Transverse colon (tissue), 4 donors: ENCODE measurements around the gene CDH24. TPM values are rescaled to one million over a fixed set of nuclear protein-coding genes. Genes with fewer than 3 reads are reported as not detected.

Source experiments
- DNase-seq: peaks from one replicate; pipeline ENCODE4 v3.0.0-alpha.2; 2019
- H3K27ac ChIP-seq, 4 donors: fragments of 200-600 bp; sonication (generic); 2 replicates each; pipeline ENCODE4 v1.5.1; 2016 to 2018; ENCODE audit warnings: inconsistent platforms in 4 of 4
- H3K27me3 ChIP-seq: fragments of 200-600 bp; sonication (generic); 2 replicates; pipeline ENCODE4 v1.5.1; 2017; ENCODE audit warnings: inconsistent platforms
- H3K36me3 ChIP-seq, 4 donors: fragments of 200-600 bp; sonication (generic); 2 replicates each; pipeline ENCODE4 v1.5.1; 2017 to 2019; ENCODE audit warnings: inconsistent platforms in 4 of 4
- H3K4me1 ChIP-seq, 4 donors: fragments of 200-600 bp; sonication (generic); 2 replicates each; pipeline ENCODE4 v1.5.1; 2017 to 2020; ENCODE audit warnings: inconsistent platforms in 4 of 4
- H3K4me3 ChIP-seq, 4 donors: fragments of 200-600 bp; sonication (generic); 1 replicate in 1 of 4; 2 replicates in 3 of 4; pipeline versions ENCODE4 v1.5.1 to v1.6.1; 2017 to 2019; ENCODE audit warnings: inconsistent platforms in 4 of 4
- H3K9me3 ChIP-seq, 2 donors: fragments of 200-600 bp; sonication (generic); 2 replicates each; pipeline ENCODE4 v1.5.1; 2017 to 2019; ENCODE audit warnings: inconsistent platforms in 2 of 2
- EP300 ChIP-seq: sonication (generic); formaldehyde crosslinking; IDR thresholded peaks from one replicate; pipeline ENCODE4 v1.6.1; 2017; ENCODE audit warnings: antibody characterized with exemption, low read depth
- POLR2A ChIP-seq: fragments of 450-650 bp; IDR thresholded peaks from one replicate; pipeline ENCODE4 v1.6.1; 2016; ENCODE audit warnings: antibody characterized with exemption, mild to moderate bottlenecking, moderate library complexity
- POLR2AphosphoS5 ChIP-seq, 3 donors: sonication (generic); formaldehyde crosslinking; IDR thresholded peaks; one replicate each; pipeline ENCODE4 v1.6.1; 2016; ENCODE audit warnings: antibody characterized with exemption in 3 of 3
- WGBS, 2 donors: methylation state at CpG; one replicate each; pipeline ENCODE4 v1.1.5; 2018; ENCODE audit warnings: low coverage in 1 of 2; 5-methylcytosine and 5-hydroxymethylcytosine counted together
- in situ Hi-C, 4 donors: fragments of 200-750 bp; cut with MboI; loops; one replicate each; pipeline versions ENCODE4 v1.15.0 to v1.15.1; 2017; ENCODE audit warnings: low sequenced_read_pairs in 3 of 4, low pct_ligation_motif_present in 1 of 4, low pct_unique_long_range_greater_than_20kb in 1 of 4
- intact Hi-C: fragments of 100-400 bp; cut with DNase I; formaldehyde crosslinking; loops from one replicate; pipeline ENCODE4 v1.15.1; 2023; ENCODE audit warnings: low total_unique reads
- total RNA-seq, 4 donors: library from RNA; depleted of rRNA; stranded (reverse); fragments of >200 nt; gene quantifications; one replicate each; pipeline ENCODE4 v1.1.0, GENCODE V29; 2016
- TF ChIP-seq, protein P1 (sequence below), 5 experiments: fragments of 200-600 bp in 3 of 5; fragments of 450-650 bp in 2 of 5; sonication (generic) in 3 of 5; IDR thresholded peaks; 1 replicate in 2 of 5; 2 replicates in 3 of 5; pipeline ENCODE4 v1.5.1; 2016 to 2017; ENCODE audit warnings: antibody characterized with exemption in 5 of 5, inconsistent platforms in 3 of 5, mild to moderate bottlenecking in 2 of 5, moderate library complexity in 1 of 5

Gene CDH24
- total RNA-seq, 4 donors from 2014 or later: 1.2 to 6.0 (median 4.2) TPM

DNA sequence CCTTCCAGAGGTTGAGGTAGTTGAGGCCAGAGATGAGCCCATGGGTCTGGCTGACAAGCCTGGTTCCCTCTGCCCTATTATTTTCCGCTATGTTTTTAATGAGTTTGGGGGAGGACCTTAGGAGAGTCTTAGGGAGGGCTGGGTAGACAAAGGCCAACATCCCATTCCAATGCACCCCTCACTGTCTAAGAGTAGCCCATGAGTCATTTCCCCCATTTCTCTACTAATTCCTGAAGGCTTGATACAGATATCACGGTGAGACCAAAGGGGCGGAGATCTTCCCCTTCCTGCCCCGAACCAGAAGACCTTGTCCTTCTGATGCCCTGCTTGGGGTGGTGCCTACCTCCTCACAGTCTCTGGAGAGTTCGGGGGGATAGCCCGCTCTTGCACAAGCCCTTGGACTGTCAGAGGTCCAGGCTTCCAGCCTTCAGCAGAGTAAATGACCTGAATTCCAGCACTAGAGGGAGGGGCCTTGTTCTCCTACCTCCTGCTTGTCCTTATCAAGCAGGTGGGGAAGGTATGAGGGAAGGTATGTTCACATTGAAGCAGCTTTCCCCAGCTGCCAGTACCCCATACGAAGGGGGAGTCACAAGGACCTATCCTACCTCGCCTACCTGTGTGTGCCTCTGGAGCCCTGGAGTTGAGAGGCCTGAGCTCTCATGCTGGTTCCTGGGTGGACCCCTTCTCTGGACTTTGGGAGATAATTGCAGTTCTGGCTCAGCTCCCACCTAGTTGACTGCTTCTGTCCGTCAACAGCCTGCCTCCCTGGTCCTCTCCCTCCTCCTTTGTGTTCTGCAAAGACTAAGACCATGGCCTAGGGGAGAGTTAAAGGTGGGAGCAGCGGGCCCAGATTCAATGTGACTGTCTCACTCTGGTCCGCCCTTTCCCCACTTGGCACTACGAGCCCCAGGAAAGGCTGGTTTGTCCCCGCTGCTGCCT, 11.6 kb downstream of the CDH24 start:
- TF ChIP-seq POLR2AphosphoS5 (IDR thresholded peaks at IDR 0.05) (no peak), POLR2A (no peak), EP300 (no peak)
- TF ChIP-seq, protein P1, sequence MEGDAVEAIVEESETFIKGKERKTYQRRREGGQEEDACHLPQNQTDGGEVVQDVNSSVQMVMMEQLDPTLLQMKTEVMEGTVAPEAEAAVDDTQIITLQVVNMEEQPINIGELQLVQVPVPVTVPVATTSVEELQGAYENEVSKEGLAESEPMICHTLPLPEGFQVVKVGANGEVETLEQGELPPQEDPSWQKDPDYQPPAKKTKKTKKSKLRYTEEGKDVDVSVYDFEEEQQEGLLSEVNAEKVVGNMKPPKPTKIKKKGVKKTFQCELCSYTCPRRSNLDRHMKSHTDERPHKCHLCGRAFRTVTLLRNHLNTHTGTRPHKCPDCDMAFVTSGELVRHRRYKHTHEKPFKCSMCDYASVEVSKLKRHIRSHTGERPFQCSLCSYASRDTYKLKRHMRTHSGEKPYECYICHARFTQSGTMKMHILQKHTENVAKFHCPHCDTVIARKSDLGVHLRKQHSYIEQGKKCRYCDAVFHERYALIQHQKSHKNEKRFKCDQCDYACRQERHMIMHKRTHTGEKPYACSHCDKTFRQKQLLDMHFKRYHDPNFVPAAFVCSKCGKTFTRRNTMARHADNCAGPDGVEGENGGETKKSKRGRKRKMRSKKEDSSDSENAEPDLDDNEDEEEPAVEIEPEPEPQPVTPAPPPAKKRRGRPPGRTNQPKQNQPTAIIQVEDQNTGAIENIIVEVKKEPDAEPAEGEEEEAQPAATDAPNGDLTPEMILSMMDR (IDR thresholded peaks at IDR 0.05): no peak
- in situ Hi-C loops: no loop called here
- H3K9me3 ChIP-seq: no peaks in the 10 kb centered on the region
- 84% methylated on average over 10 to 13 of the region's 13 CpGs for WGBS, 2 donors
- H3K4me1 ChIP-seq: no peaks in the 10 kb centered on the region
- H3K27me3 ChIP-seq: no peaks in the 10 kb centered on the region
- H3K36me3 ChIP-seq: no peaks in the 10 kb centered on the region
- no peak overlapping the region for H3K27ac ChIP-seq
- DNase-seq: no peak
- intact Hi-C loops: no loop called here
- H3K4me3 ChIP-seq: no peak overlapping the region

DNA sequence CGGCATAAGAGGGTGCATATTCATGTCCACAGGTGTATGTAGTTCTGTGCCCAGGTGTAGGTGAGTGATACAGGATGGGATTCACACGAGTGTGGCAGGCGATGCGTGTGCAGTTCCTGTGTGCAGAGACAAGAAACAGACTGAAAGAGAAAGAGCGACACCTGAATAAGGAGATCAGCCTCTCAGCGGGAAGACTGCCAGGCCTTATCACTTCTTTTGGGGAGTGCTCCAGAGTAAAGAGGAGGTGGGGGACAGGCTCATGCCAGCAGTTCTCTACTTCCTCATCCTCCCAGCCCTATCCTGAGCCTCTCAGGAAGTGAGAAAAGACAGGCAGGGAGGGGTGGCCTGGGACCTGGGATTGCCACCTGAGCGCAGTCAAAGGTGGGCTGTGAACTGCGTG, 12.5 kb downstream of the CDH24 start:
- Histone ChIP-seq H3K36me3 (no peaks in the 10 kb centered on the region), H3K27me3 (no peaks in the 10 kb centered on the region), H3K4me1 (no peaks in the 10 kb centered on the region), H3K9me3 (no peaks in the 10 kb centered on the region), H3K4me3 (no peak overlapping the region), H3K27ac (no peak overlapping the region)
- in situ Hi-C loops (no loop called here), intact Hi-C loops (no loop called here)
- TF ChIP-seq POLR2A: no peak
- 69 to 77% methylated on average over 6 to 8 of the region's 8 CpGs for WGBS, 2 donors
- DNase-seq: no peak

DNA sequence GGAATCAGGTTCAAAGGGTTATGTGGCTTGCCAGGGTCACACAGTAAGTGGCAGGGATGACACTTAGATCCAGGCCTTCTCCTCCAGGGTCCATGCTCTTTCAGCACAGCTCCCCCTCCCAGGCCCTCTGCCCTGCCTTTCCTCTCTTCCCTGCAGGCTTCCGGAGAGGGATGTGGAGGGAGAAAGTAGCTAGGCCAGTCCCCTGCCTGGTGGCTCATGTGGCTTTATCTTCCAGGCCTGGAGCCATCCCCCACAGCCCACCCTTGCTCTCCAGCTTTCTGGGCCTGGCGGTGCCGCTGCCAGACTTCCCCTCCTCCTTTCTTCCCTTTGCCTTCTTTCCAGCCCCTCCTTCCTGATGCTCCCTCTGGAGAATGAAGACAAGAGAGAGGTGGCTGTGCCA, 13.6 kb downstream of the CDH24 start:
- H3K36me3 ChIP-seq: no peaks in the 10 kb centered on the region
- H3K4me1 ChIP-seq: no peaks in the 10 kb centered on the region
- TF ChIP-seq POLR2A (no peak), EP300 (no peak), POLR2AphosphoS5 (IDR thresholded peaks at IDR 0.05) (no peak)
- TF ChIP-seq, protein P1 (IDR thresholded peaks at IDR 0.05): no peak
- in situ Hi-C loops (no loop called here), intact Hi-C loops (no loop called here)
- H3K27ac ChIP-seq: no peak overlapping the region
- no peaks in the 10 kb centered on the region for H3K9me3 ChIP-seq
- WGBS, 2 donors: 96 to 100% methylated on average over 2 to 3 of the region's 3 CpGs
- H3K4me3 ChIP-seq: no peak overlapping the region
- no peak for DNase-seq
- H3K27me3 ChIP-seq: no peaks in the 10 kb centered on the region

DNA sequence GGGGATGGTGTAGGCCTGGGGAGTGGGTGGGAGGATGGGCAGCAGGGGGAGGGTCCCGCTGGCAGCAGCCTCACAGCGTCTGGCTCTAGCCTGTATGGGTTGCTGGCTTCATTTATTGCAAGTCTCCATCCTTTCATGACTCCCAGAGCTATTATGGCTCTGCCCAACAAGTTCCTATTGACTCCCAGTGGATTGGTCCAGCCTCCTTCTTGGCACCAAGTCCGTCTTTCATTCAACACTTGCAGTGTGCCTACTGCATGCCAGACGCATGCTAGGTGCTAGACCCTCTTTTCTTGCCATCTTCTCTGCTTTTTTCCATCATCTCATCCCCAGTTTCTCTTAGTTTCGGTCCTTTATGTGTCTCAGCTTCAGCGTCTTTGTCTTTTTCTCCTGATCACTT, 14.2 kb downstream of the CDH24 start:
- in situ Hi-C loops: no loop called here
- H3K9me3 ChIP-seq: no peaks in the 10 kb centered on the region
- intact Hi-C loops: no loop called here
- H3K27me3 ChIP-seq: no peaks in the 10 kb centered on the region
- no peak overlapping the region for H3K4me3 ChIP-seq
- no peak for DNase-seq
- no peaks in the 10 kb centered on the region for H3K4me1 ChIP-seq
- no peak overlapping the region for H3K27ac ChIP-seq
- TF ChIP-seq, protein P1 (IDR thresholded peaks at IDR 0.05): no peak
- TF ChIP-seq EP300: no peak
- no peak for TF ChIP-seq POLR2A
- TF ChIP-seq POLR2AphosphoS5 (IDR thresholded peaks at IDR 0.05): no peak
- no peaks in the 10 kb centered on the region for H3K36me3 ChIP-seq
- 76 to 87% methylated on average over 2 to 6 of the region's 6 CpGs for WGBS, 2 donors
